ENCODE data around the gene VWA8. TPM values are rescaled to one million over a fixed set of nuclear protein-coding genes. Genes with fewer than 3 reads are reported as not detected.

Gene VWA8
- total and polyA plus RNA-seq, 7 donors = 3.0 to 37.5 (median 24.7) TPM

DNA sequence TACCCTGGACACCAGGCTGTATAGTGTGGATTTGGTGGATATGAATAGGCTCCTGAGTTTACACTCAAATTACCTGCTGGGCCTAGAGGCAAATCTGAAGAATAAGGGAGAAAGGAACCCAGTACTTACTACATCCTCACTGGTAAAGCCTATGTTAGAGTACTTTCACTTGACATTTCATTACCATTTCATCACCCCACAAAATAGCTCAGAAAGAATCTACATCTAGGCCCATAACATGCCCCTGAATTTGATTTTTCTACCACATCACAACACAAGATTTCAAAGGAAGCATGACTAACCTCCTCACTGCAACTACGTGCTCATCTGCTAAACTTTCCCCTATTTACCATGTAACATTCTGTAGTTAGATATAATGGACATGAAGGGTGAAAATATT is 43.3 kb downstream of the VWA8 start:
- WGBS, 2 donors = 68 to 84% methylated on average over 1 of the region's 1 CpG
- H3K27ac ChIP-seq = peak overlapping the region in 2 of 4 donors; percentile 20 to 68

DNA sequence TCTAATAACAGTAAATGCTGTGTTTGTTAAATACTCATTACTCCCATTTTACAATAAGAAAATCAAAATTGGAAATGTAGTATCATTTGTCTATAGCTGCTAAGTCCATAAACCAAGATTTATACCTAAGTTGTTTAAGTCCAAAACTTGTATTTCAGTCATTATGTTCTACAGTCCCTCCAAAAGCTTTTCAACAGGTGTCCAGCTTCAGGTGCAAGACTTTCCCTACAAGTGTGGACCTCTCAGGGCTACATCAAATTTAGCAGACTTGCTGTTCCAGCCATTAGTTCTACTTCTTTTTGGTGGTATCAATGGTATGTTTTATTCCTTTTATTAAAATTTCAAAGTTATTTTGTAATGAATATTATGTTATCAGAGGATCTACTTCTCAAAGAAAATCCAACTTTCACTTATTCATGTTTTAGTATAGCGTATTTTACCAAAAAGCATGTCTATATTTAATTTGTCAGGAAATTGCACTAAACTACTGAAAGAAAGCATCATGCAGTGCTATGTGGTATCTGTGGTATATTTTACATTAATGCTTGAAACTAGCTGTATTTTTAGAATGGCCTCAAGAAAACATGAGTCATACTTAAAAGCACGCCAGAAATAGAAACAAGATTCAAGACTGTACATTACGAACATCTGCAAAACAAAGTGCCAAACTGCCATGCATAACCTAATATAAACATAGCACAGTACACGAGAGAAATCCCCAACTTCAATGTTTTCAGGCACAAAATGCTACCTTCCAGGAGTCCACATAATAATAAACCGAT is 44.5 kb downstream of the VWA8 start:
- peak overlapping the region in 2 of 4 donors; percentile 29 to 68 for H3K27ac ChIP-seq
- no peaks in the 10 kb centered on the region for H3K36me3 ChIP-seq
- TF ChIP-seq CTCF (IDR thresholded peaks at IDR 0.05) (no peak), POLR2AphosphoS5 (IDR thresholded peaks at IDR 0.05) (peak in 2 of 4 donors; percentile 12 to 68), EP300 (IDR thresholded peaks at IDR 0.05) (no peak), POLR2A (IDR thresholded peaks at IDR 0.05) (no peak)
- intact Hi-C loops (cut with DNase I) = loop anchor here (5.0 kb wide), 1 partner anchor 126 kb away; no protein-coding TSS in a partner anchor
- WGBS, 2 donors = 44 to 77% methylated on average over 5 of the region's 5 CpGs
- H3K4me3 ChIP-seq = peak overlapping the region in 1 of 4 donors; percentile 7
- H3K9me3 ChIP-seq = no peaks in the 10 kb centered on the region
- DNase-seq = no peak
- no peaks in the 10 kb centered on the region for H3K27me3 ChIP-seq
- peaks cover 0 to 42% (median 26%) of the 10 kb centered on the region in 4 donors for H3K4me1 ChIP-seq

More for the DNA sequence above, 43.3 kb downstream of the VWA8 start:
- H3K4me3 ChIP-seq = no peak overlapping the region
- no peaks in the 10 kb centered on the region for H3K9me3 ChIP-seq
- intact Hi-C loops (cut with DNase I) = loop anchor here (5.0 kb wide), 1 partner anchor 125 kb away; no protein-coding TSS in a partner anchor
- H3K4me1 ChIP-seq = peaks cover 0 to 42% (median 26%) of the 10 kb centered on the region in 4 donors
- H3K36me3 ChIP-seq = no peaks in the 10 kb centered on the region
- TF ChIP-seq EP300 (IDR thresholded peaks at IDR 0.05) (no peak), POLR2AphosphoS5 (IDR thresholded peaks at IDR 0.05) (no peak), POLR2A (IDR thresholded peaks at IDR 0.05) (no peak), CTCF (IDR thresholded peaks at IDR 0.05) (no peak)
- DNase-seq = no peak
- no peaks in the 10 kb centered on the region for H3K27me3 ChIP-seq

DNA sequence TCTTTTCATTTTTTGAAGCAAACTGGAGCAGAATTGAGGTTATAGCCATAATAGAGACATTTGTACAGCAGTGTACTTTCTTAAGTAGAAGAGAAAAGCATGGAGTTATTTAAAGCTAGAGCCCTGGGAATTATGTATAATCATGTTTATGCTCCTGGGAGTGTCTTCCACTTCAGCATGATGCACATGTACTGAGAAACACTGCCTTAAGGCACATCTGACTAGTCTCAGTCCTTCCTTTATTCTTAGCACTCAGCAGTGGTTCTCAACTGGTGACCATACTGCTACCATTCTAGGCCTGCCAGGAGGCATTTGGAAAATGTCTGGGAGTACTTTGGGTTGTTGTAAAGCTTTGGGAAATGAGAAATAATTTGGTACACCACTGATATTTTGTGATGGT is 45.8 kb downstream of the VWA8 start:
- H3K4me1 ChIP-seq = peaks cover 0 to 42% (median 26%) of the 10 kb centered on the region in 4 donors
- no peak for DNase-seq
- no peaks in the 10 kb centered on the region for H3K27me3 ChIP-seq
- H3K27ac ChIP-seq = peak overlapping the region in 1 of 4 donors; percentile 68
- no peaks in the 10 kb centered on the region for H3K9me3 ChIP-seq
- intact Hi-C loops (cut with DNase I) = loop anchor here (5.0 kb wide), 1 partner anchor 127 kb away; no protein-coding TSS in a partner anchor
- H3K36me3 ChIP-seq = peaks cover 0 to 6% (median 0%) of the 10 kb centered on the region in 4 donors
- TF ChIP-seq POLR2A (IDR thresholded peaks at IDR 0.05) (no peak), EP300 (IDR thresholded peaks at IDR 0.05) (no peak), POLR2AphosphoS5 (IDR thresholded peaks at IDR 0.05) (no peak), CTCF (IDR thresholded peaks at IDR 0.05) (no peak)
- no peak overlapping the region for H3K4me3 ChIP-seq

GRCh38 chr13:41914552-41914951 is 46.4 kb downstream of the VWA8 start:
- Histone ChIP-seq H3K4me3 (no peak overlapping the region), H3K27ac (peak overlapping the region in 1 of 4 donors; percentile 68), H3K36me3 (peaks cover 0 to 12% (median 0%) of the 10 kb centered on the region in 4 donors), H3K9me3 (no peaks in the 10 kb centered on the region), H3K27me3 (no peaks in the 10 kb centered on the region), H3K4me1 (peaks cover 0 to 42% (median 26%) of the 10 kb centered on the region in 4 donors)
- TF ChIP-seq POLR2AphosphoS5 (IDR thresholded peaks at IDR 0.05) (no peak), EP300 (IDR thresholded peaks at IDR 0.05) (no peak), POLR2A (IDR thresholded peaks at IDR 0.05) (no peak), CTCF (IDR thresholded peaks at IDR 0.05) (no peak)
- intact Hi-C loops (cut with DNase I) = loop anchor here (5.0 kb wide), 1 partner anchor 193 kb away; no protein-coding TSS in a partner anchor
- DNase-seq = no peak
